Effector memory CD4-positive, alpha-beta T cell (primary cell): ENCODE data around the gene URM1.
A peak's percentile ranks its signal among the peaks of the same experiment; 100 is the strongest.

Experiments
- DNase-seq, 3 donors: peaks; one replicate each; pipeline ENCODE4 v3.0.0-alpha.2; 2020
- H3K27ac ChIP-seq: 2 replicates; pipeline ENCODE4 v1.7.0; 2013; ENCODE audit warnings: mild to moderate bottlenecking, low read length, moderate library complexity; ENCODE audit not compliant: insufficient read depth, poor library complexity, severe bottlenecking
- H3K27me3 ChIP-seq: replicated peaks from 2 replicates; pipeline ENCODE4 v1.7.0; 2013; ENCODE audit warnings: mild to moderate bottlenecking, low read length; ENCODE audit not compliant: insufficient read depth, control insufficient read depth, poor library complexity, severe bottlenecking
- H3K36me3 ChIP-seq: 2 replicates; pipeline ENCODE4 v1.7.0; 2013; ENCODE audit warnings: mild to moderate bottlenecking, low read length, moderate library complexity; ENCODE audit not compliant: control insufficient read depth, insufficient read depth
- H3K4me1 ChIP-seq: 2 replicates; pipeline ENCODE4 v1.7.0; 2013; ENCODE audit warnings: low read length, mild to moderate bottlenecking; ENCODE audit not compliant: control insufficient read depth, insufficient read depth, poor library complexity, severe bottlenecking
- H3K4me3 ChIP-seq: 2 replicates; pipeline ENCODE4 v1.7.0; 2013; ENCODE audit warnings: low read length, low read depth, mild to moderate bottlenecking; ENCODE audit not compliant: insufficient read depth, poor library complexity, severe bottlenecking
- H3K9me3 ChIP-seq: 2 replicates; pipeline ENCODE4 v1.7.0; 2013; ENCODE audit warnings: mild to moderate bottlenecking, low read length, moderate library complexity; ENCODE audit not compliant: control insufficient read depth

URM1 gene

GRCh38 chr9:128349125-128349524 lies 22.0 kb upstream of the URM1 start:
- Histone ChIP-seq H3K27me3 (no peaks in the 10 kb centered on the region), H3K4me3 (no peak overlapping the region), H3K27ac (no peak overlapping the region), H3K9me3 (no peaks in the 10 kb centered on the region), H3K4me1 (no peaks in the 10 kb centered on the region), H3K36me3 (peaks cover 40% of the 10 kb centered on the region)
- no peak for DNase-seq

DNA sequence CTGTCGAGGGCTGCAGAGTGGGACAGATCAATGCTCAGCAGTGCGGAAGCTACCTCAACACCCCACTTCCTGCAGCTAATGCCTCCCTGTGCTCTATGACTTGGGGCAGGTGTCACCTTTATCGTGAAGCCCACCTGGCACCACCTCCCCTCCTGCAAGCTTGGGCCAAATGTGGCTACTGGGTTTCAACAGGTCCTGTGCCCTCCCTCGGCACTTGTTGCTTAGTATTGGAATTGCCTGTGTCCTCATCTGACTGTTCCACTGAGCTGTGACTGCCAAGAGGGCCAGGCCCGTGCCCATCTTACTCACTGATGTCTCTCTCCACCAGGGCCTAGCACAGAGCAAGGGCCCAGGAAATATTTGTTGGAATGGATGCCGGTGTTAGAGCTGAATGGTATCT lies 21.4 kb upstream of the URM1 start:
- H3K4me3 ChIP-seq: no peak overlapping the region
- no peaks in the 10 kb centered on the region for H3K4me1 ChIP-seq
- no peaks in the 10 kb centered on the region for H3K27me3 ChIP-seq
- H3K36me3 ChIP-seq: peaks cover 36% of the 10 kb centered on the region
- no peaks in the 10 kb centered on the region for H3K9me3 ChIP-seq
- DNase-seq: no peak
- H3K27ac ChIP-seq: no peak overlapping the region

- Histone ChIP-seq H3K36me3 (peaks cover under 1% of the 10 kb centered on the region), H3K9me3 (no peaks in the 10 kb centered on the region), H3K27ac (no peak overlapping the region), H3K4me1 (no peaks in the 10 kb centered on the region), H3K27me3 (no peaks in the 10 kb centered on the region), H3K4me3 (no peak overlapping the region)
- no peak for DNase-seq
These were observed 15.7 kb upstream of the URM1 start for GRCh38 chr9:128355451-128355850.

DNA sequence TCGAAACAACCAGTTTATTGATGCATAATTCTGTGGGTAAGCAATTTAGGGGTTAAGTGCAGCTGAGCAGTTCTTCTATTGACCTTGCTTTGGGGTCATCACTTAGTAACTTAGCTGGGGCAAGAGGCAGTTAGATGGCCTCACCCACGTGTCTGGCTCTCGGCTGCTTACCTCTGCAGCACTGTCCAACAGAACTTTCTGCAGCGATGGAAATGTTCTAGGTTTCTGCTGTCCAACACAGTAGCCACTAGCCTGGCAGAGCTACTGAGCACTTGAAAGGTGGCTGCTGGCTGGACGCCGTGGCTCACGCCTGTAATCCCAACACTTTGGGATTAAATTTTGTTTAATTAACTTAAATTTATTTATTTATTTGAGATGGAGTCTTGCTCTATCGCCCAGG lies 13.1 kb upstream of the URM1 start:
- Histone ChIP-seq H3K27ac (no peak overlapping the region), H3K9me3 (no peaks in the 10 kb centered on the region), H3K36me3 (no peaks in the 10 kb centered on the region), H3K27me3 (no peaks in the 10 kb centered on the region), H3K4me1 (no peaks in the 10 kb centered on the region), H3K4me3 (no peak overlapping the region)
- DNase-seq: no peak

- no peaks in the 10 kb centered on the region for H3K4me1 ChIP-seq
- H3K4me3 ChIP-seq: no peak overlapping the region
- no peak for DNase-seq
- no peaks in the 10 kb centered on the region for H3K36me3 ChIP-seq
- H3K27ac ChIP-seq: no peak overlapping the region
- H3K9me3 ChIP-seq: no peaks in the 10 kb centered on the region
- H3K27me3 ChIP-seq: no peaks in the 10 kb centered on the region
These were observed 12.3 kb upstream of the URM1 start for GRCh38 chr9:128358861-128359260.

- no peak for DNase-seq
These were observed 10.3 kb upstream of the URM1 start for GRCh38 chr9:128360826-128361225.

DNA sequence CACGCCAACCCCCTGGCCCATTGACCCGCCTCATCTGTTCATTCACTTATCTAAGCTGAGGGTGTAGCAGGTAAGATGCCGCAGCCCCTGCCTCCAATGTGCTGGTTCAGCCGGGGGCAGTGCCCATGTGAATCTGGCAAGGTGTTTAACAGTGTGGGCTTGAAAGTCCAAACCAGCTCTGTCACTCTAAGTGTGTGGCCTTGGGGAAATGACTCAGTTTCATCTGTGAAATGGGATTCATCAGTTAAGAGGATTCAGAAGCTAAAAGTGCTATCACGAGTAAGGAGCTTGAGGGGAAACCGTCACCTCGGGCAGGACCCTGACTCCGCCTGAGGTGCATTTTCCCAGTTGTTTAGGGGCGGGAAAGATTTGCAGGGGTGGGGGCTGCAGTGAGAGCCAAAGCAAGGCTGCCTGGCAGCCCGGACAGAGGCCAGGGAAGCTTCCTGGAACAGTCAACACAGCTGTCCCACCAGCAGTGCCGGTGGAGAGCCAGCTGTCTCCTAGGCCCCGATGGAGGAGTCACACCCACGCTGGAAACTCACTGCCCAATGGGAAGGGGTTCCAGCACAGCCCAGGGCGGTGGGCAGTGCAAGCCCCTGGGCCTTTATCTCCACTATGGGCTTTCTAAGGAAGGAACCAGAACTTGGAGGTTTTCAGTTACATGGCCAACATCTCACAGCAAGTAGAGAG lies 9.7 kb upstream of the URM1 start:
- no peaks in the 10 kb centered on the region for H3K27me3 ChIP-seq
- no peaks in the 10 kb centered on the region for H3K4me1 ChIP-seq
- no peaks in the 10 kb centered on the region for H3K36me3 ChIP-seq
- DNase-seq: no peak
- no peaks in the 10 kb centered on the region for H3K9me3 ChIP-seq
- H3K27ac ChIP-seq: no peak overlapping the region
- peak overlapping the region; percentile 42 for H3K4me3 ChIP-seq

More at GRCh38 chr9:128360826-128361225, 10.3 kb upstream of the URM1 start:
- Histone ChIP-seq H3K36me3 (no peaks in the 10 kb centered on the region), H3K4me1 (no peaks in the 10 kb centered on the region), H3K27ac (no peak overlapping the region), H3K9me3 (no peaks in the 10 kb centered on the region), H3K4me3 (no peak overlapping the region), H3K27me3 (no peaks in the 10 kb centered on the region)

GRCh38 chr9:128361986-128362646 lies 9.1 kb upstream of the URM1 start:
- H3K36me3 ChIP-seq: no peaks in the 10 kb centered on the region
- peak overlapping the region; percentile 25 for H3K27ac ChIP-seq
- H3K27me3 ChIP-seq: no peaks in the 10 kb centered on the region
- peak; percentile 36 to 46 (median 45) for DNase-seq
- no peaks in the 10 kb centered on the region for H3K4me1 ChIP-seq
- H3K9me3 ChIP-seq: no peaks in the 10 kb centered on the region
- H3K4me3 ChIP-seq: peak overlapping the region; percentile 42

DNA sequence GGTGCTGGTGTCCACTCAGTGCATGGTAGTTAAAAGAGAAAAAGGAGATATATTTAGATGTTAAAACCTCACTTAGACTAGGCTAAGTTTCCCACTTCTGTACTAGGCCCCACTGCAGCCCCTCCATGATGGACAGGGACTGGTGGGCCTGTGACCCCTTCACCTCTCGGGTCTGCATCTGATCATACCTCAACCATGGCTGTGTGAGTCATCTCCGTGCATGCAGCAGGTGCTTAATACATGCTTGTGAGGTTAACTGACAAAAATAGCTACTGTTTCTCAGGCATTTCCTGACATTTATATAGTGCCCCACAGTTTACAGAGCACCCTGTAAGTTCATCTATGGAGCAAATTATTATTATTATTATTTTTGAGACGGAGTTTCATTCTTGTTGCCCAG lies 8.4 kb upstream of the URM1 start:
- H3K36me3 ChIP-seq: no peaks in the 10 kb centered on the region
- no peak for DNase-seq
- no peaks in the 10 kb centered on the region for H3K4me1 ChIP-seq
- peak overlapping the region; percentile 4 for H3K27ac ChIP-seq
- H3K9me3 ChIP-seq: no peaks in the 10 kb centered on the region
- H3K27me3 ChIP-seq: no peaks in the 10 kb centered on the region
- no peak overlapping the region for H3K4me3 ChIP-seq

GRCh38 chr9:128365525-128365924 lies 5.6 kb upstream of the URM1 start:
- Histone ChIP-seq H3K27ac (no peak overlapping the region), H3K36me3 (no peaks in the 10 kb centered on the region), H3K9me3 (no peaks in the 10 kb centered on the region), H3K4me3 (no peak overlapping the region), H3K27me3 (no peaks in the 10 kb centered on the region), H3K4me1 (peaks cover 4% of the 10 kb centered on the region)
- no peak for DNase-seq
